ENCODE results near the gene IL3. TPM values are rescaled to one million over a fixed set of nuclear protein-coding genes. Genes with fewer than 3 reads are reported as not detected.

Gene IL3
- total RNA-seq, 3 donors from 2014 or later: not detected

DNA sequence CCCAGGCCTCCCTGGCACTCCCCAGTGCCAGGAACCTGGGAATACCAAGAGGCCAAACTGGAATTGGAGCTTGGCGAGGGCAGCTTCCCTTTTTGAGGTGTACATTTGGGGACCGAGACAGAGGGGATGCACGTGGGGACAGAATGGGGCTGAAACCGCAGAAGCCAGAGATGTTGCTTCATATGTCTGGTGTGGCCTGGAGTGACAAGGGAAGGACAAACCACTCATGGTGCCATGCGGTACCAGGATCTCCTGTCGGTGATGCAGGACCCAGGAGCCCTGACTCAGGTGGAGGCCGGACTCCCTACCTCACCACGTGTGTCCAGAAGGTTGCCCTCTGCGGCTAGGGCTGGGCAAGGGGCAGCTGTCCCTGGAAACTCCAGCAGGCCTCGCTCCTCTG, 9.1 kb downstream of the IL3 start:
- TF ChIP-seq, protein P1, sequence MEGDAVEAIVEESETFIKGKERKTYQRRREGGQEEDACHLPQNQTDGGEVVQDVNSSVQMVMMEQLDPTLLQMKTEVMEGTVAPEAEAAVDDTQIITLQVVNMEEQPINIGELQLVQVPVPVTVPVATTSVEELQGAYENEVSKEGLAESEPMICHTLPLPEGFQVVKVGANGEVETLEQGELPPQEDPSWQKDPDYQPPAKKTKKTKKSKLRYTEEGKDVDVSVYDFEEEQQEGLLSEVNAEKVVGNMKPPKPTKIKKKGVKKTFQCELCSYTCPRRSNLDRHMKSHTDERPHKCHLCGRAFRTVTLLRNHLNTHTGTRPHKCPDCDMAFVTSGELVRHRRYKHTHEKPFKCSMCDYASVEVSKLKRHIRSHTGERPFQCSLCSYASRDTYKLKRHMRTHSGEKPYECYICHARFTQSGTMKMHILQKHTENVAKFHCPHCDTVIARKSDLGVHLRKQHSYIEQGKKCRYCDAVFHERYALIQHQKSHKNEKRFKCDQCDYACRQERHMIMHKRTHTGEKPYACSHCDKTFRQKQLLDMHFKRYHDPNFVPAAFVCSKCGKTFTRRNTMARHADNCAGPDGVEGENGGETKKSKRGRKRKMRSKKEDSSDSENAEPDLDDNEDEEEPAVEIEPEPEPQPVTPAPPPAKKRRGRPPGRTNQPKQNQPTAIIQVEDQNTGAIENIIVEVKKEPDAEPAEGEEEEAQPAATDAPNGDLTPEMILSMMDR (IDR thresholded peaks at IDR 0.05): no peak
- Histone ChIP-seq H3K9me3 (no peaks in the 10 kb centered on the region), H3K4me1 (ENCODE audit: low read depth) (no peaks in the 10 kb centered on the region), H3K36me3 (ENCODE audit: low read depth) (no peaks in the 10 kb centered on the region), H3K4me3 (no peak overlapping the region)
- intact Hi-C loops (cut with DNase I, micrococcal nuclease): no loop called here
- ATAC-seq: no peak
- no peak for DNase-seq

GRCh38 chr5:132069994-132070393, 9.5 kb downstream of the IL3 start:
- Histone ChIP-seq H3K4me1 (ENCODE audit: low read depth) (no peaks in the 10 kb centered on the region), H3K4me3 (no peak overlapping the region), H3K9me3 (no peaks in the 10 kb centered on the region), H3K36me3 (ENCODE audit: low read depth) (no peaks in the 10 kb centered on the region)
- ATAC-seq (no peak), DNase-seq (no peak)
- TF ChIP-seq, protein P1 (IDR thresholded peaks at IDR 0.05): no peak
- intact Hi-C loops (cut with DNase I, micrococcal nuclease): no loop called here

DNA sequence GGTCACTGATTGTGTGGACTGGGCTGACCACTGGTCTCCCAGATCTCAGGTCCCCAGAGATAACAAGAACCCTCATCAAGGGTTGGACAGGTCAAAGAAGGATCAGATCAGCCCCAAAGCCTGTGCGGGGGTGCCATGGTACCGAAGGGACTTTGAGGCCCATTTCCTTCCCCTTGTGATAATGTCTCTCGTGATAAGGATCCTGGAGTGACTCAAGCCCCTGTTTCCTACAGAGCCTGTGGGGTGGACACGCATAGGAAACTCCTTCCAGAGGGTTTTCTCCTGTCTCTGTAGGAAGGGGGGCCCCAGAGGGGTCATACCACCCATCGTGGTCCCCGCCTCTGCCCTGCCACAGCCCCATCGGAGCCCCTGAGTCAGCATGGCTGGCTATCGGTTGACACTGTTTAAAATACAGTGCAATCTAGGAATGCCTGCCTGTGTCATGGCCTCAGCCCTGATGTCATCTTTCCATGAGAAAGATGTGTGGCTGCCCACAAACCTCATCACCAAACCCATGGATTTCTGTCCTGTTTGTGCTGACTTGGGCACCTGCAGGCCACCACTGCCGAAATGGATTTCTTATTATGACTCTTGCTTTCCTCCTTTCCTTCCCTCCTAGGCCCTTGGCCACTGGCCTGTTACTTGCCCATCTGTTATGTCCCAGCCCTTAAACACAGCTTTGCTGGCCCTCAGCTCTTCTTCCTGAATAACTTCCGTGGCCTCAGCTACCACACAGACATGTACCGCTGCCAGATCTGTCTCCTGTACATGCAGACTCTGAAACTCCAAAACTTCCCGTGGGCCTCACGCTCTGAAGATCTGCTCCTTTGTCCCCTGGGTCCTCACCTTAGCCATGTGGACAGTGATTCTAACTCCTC, 10.2 kb downstream of the IL3 start:
- DNase-seq: no peak
- H3K36me3 ChIP-seq (ENCODE audit: low read depth): no peaks in the 10 kb centered on the region
- intact Hi-C loops (cut with DNase I, micrococcal nuclease): no loop called here
- no peak overlapping the region for H3K4me3 ChIP-seq
- H3K9me3 ChIP-seq: no peaks in the 10 kb centered on the region
- no peaks in the 10 kb centered on the region for H3K4me1 ChIP-seq (ENCODE audit: low read depth)
- no peak for ATAC-seq
- TF ChIP-seq, protein P1 (IDR thresholded peaks at IDR 0.05): no peak

DNA sequence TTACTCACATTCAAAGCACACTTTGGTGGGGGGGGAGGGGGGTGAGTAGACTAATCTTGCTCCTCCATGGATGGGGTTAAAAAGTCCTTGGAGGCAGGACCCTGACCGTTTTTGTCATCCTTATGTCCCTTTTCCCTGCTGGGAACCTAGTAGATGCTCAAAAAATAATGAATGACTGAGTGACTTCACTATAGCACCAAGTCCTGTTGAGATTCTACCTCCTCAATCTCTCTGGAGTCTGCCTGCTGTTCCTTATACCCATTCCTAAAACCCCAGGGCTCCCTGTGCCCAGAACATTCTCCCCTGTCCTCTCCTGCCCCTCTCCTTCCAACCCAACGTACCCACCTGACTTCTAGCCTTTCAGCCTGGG, 10.9 kb downstream of the IL3 start:
- DNase-seq (no peak), ATAC-seq (no peak)
- H3K4me3 ChIP-seq: no peak overlapping the region
- TF ChIP-seq, protein P1 (IDR thresholded peaks at IDR 0.05): no peak
- no peaks in the 10 kb centered on the region for H3K36me3 ChIP-seq (ENCODE audit: low read depth)
- no peaks in the 10 kb centered on the region for H3K4me1 ChIP-seq (ENCODE audit: low read depth)
- intact Hi-C loops (cut with DNase I, micrococcal nuclease): no loop called here
- no peaks in the 10 kb centered on the region for H3K9me3 ChIP-seq

- ATAC-seq (no peak), DNase-seq (no peak)
- H3K4me3 ChIP-seq: no peak overlapping the region
- TF ChIP-seq, protein P1 (IDR thresholded peaks at IDR 0.05): no peak
- no peaks in the 10 kb centered on the region for H3K4me1 ChIP-seq (ENCODE audit: low read depth)
- intact Hi-C loops (cut with DNase I, micrococcal nuclease): no loop called here
- H3K36me3 ChIP-seq (ENCODE audit: low read depth): no peaks in the 10 kb centered on the region
- no peaks in the 10 kb centered on the region for H3K9me3 ChIP-seq
Measured at GRCh38 chr5:132072070-132072469, 11.6 kb downstream of the IL3 start.
